Putamen (tissue), 1 donor: ENCODE data around the gene SEM1.
"Not testable (repeated sequence)": the region's sequence is repeated elsewhere in the genome, so short reads cannot be mapped to it uniquely, and the experiment has no call there.

Experiments
- DNase-seq: peaks from one replicate; pipeline ENCODE4 v3.0.0-alpha.2; 2016; ENCODE audit warnings: low spot score

Gene SEM1

GRCh38 chr7:96701258-96701657 lies 8.4 kb downstream of the SEM1 start:
- no peak for DNase-seq

GRCh38 chr7:96700516-96700915 lies 9.1 kb downstream of the SEM1 start:
- DNase-seq, result no peak

DNA sequence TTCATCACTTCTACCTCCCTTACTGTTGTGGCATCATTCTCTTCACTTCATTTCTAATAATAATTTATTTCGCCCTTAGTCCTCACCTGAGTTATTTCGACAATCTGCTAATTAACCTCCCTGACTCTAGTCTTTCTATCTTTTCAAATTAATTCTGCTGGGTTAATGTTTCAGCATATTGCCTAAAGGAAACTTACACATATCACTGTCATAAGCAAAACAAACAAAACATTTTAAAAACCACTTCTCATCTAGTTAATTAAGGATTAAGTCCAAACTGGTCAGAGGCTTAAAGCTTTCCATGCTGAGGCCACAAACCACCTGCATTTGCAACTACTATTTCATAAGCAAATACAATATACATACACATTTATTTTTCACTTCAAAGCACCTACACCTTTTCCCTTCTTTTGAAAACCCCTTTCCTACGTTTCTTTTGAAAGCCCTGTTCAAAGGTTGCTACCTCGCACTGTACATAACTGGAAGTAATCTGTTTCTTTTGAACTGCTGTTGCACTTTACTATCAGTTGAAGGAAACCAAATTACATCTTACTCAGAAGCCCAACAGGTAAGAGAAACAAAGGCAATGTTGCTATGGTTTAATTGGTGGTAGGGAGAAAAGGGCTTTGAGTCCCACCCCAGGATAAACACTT lies 10.3 kb downstream of the SEM1 start:
- no peak for DNase-seq

- not testable (repeated sequence) for DNase-seq
These were observed 11.2 kb downstream of the SEM1 start for GRCh38 chr7:96698449-96698848.

- no peak for DNase-seq
These were observed 11.8 kb downstream of the SEM1 start for GRCh38 chr7:96697822-96698221.

- DNase-seq, result no peak
These were observed 14.1 kb downstream of the SEM1 start for GRCh38 chr7:96695581-96695980.

- DNase-seq, result no peak
These were observed 15.6 kb downstream of the SEM1 start for GRCh38 chr7:96694082-96694481.

DNA sequence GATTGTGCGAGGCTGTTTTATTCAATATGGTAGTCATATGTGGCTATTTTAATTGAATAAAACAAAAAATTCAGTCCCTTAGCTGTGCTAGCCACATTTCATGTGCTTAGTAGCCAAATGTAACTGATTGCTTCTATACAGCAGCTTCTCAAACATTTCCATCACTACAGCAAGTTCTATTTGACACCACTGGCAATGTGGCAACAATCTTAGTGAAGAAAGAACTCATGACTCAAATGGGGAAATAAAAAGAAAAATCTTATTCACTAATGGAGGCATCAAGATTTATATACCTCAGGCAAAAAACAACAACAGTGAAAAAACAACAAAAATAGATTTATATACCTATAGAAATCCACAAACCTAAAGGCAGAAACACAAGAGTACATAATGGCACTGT lies 17.9 kb downstream of the SEM1 start:
- DNase-seq, result no peak

DNA sequence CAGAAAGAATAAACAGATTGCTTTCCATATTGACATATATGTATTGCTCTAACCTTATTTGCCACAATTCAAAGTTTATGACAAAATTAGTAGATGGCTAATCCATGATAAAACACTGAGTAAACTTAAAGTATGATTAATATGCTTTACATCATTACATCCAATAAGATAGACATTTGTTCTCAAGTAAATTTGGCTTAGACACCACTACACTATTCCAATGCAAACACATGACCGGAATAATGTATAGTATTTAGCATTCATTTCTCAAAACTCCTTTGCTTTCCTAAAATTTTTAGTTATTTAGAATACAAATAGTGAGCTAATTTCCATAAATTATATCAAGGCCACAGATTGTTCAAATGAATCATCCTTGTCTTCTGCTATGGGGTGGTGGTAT lies 20.2 kb downstream of the SEM1 start:
- no peak for DNase-seq

GRCh38 chr7:96686305-96686704 lies 23.3 kb downstream of the SEM1 start:
- DNase-seq, result no peak

GRCh38 chr7:96685755-96686154 lies 23.9 kb downstream of the SEM1 start:
- no peak for DNase-seq

DNA sequence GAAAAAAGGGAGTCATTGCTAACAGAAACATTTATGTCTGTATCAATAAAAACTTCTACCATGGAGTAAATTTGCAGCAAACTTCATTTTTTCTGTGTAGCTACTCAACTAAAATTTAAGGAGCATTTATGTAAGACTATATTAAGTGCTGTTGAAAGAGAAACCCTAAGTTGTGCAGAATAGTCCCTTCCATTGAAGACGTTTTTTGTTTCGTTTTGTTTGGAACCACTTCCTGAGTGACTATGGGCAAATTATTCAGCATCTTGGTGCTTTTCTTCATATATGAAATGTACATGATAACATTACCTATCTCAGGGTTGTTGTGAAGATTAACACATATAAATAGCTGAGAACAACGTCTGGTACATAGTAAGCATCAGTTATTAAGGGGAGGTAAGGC lies 24.3 kb downstream of the SEM1 start:
- no peak for DNase-seq

DNA sequence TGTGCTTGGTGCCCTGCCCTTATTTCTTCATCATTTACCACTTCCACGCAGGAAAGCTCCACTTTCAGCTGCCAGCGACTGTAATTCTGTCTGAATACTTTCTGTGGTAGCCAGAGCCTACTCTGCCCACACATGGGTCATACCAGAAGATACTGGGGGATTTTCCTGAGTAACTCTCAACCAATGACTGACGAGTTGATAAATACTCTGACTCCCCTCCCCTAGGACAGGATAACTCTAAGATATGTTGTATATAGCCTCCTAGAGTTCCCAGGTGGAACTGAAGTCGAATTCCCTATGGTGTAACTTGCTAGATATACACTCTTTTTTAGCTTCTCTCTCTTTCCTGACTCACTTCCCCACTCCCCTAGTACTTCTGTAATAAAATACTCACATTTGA lies 29.8 kb downstream of the SEM1 start:
- DNase-seq, result no peak

DNA sequence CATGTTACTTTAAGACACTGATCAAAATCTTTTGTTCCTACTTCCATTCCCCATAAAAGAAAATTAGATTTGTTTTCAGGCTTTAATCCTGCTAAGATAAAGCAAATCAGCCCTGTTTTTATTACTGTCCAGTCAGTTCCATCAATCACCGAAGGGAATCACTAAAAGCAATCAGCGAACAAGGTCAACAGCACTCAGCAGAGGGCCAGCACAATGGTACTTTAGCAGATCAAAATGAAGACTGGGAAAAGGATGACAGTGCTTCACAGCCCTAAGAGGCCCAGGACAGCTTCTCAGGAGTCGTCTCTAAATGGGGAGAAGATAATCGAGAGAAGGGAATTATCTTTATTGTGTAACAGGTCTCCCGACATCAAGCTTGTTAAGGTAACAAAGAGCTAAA lies 32.7 kb downstream of the SEM1 start:
- DNase-seq, result no peak

DNA sequence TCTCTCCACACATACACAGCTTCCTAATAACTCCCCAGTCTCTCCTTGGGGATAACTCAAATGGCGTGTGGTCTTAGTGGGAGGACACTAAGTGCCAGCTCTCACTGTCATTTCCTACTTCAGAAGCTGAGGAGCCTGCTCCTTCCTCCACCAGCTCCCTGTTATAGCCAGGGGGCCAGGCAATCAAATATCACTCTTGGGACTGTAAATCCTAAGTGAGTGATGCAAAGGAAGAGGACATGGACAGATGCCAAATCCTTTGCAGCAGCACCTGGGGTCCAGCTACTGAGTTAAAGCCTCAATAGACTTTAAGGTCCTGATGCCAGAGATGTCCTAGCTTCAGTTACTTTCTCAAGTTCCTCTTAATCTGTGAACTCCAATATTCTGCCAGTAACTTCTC lies 34.1 kb downstream of the SEM1 start:
- DNase-seq, result no peak

- DNase-seq, result no peak
These were observed 35.1 kb downstream of the SEM1 start for GRCh38 chr7:96674565-96674964.

DNA sequence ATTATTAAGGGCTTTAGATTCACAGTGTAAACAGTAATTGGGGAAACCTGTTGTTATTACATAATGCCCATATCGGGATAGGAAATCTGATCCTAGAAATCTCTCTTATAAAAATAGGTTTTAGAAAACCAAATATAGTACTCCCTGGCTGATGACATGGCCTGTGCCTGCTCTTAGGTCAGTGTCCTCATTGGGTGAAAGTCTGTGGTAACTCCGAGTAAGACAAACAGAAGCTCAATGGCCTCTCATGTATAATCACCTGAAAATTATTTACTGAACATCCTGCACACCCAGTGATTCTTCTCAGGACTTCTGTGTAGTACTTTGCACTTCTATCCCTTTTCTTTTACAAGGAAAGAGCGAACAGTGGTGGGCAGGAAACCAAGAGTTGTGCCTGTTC lies 37.8 kb downstream of the SEM1 start:
- no peak for DNase-seq

DNA sequence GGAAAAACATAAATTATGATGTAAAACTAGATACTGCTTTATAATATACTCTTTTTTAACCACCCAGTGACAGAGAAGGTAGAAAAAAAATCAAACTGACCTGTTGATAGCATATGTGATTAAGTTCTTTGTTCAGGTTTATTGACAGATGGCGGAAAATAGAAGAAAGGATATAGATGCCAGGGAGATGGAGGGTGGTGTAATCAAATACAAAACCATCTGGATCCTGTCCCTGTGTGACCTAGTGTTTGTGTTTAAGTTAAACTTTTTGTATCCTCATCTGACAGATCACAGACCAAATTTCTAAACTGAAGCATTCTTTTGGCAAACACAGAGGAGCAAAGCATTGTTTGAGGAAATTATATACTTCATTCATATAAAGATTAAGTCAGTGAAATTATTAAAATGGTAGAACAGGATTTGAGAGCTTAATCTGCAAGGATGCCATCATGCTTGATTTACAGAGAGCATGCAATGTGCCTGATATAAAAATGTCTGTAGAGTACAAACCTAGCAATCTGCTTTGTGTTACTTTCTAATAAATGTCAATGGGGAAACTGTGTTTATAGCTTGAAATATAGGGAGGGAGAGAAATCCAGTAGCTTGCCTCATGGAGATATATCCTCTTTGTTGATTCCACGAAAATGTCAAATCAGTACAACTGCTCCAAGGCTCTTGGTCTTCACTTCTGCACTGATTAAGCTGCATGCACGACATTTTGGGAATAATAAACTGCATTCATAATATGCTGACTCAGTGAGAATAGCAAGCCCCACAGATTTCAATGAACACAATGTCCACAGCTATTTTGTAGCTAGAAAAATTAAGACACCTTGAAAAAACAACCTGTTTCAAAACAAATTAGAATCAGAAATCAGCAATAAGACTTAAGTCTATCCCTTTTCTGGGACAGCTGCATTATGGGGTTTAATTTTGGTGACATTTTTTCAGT lies 39.0 kb downstream of the SEM1 start:
- DNase-seq, result no peak

DNA sequence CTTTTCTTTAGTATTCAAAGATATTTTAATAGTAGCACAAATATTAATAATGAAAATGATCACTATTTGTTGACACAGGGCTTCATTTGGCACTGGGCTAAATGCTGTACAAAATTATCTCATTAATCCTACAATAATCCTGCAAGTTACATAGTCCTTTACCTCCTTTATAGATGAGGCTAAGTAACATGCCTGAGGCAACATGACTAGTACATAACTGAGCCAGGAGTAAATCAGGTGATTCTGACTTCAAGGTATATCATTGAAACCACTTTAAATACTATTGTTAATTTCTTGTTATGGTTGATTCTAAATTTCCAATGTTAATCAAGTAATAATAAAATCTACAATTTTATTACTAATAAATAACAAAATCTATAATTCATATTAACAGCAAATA lies 39.8 kb downstream of the SEM1 start:
- DNase-seq, result no peak

GRCh38 chr7:96667026-96667425 lies 42.6 kb downstream of the SEM1 start:
- no peak for DNase-seq

- DNase-seq, result no peak
These were observed 44.0 kb downstream of the SEM1 start for GRCh38 chr7:96665689-96666088.

- no peak for DNase-seq
These were observed 44.9 kb downstream of the SEM1 start for GRCh38 chr7:96664793-96665192.

DNA sequence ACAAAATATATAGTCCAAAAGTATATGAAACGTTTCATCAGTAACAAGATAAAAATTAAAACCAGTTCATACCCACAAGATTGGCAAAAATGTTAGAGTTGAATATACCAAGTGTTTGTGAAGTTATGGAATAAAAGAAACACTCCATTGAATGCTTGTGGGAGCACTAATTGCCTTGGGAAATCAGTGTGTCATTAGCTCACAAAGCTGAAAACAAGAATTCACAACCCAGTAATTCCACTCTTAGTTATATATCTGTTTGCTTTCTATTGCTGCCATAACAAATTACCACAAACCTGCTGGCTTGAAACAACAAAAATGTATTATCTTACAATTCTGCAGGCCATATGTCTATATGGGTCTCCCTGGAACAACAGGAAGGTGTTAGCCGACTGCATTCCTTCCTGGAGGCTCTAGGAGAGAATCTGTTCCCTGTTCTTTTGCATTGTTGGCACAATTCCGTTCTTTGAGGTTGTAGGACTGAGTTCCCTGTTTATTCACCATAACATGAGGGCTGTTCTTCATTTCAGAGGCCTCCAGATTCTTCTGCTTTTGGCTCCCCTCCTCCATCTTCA lies 45.7 kb downstream of the SEM1 start:
- DNase-seq, result no peak
